Measurements from ENCODE around the gene ANAPC16. TPM values are rescaled to one million over a fixed set of nuclear protein-coding genes. Genes with fewer than 3 reads are reported as not detected.

The ANAPC16 gene
- total RNA-seq, 2 donors from 2014 or later = 40.9 to 59.4 TPM

DNA sequence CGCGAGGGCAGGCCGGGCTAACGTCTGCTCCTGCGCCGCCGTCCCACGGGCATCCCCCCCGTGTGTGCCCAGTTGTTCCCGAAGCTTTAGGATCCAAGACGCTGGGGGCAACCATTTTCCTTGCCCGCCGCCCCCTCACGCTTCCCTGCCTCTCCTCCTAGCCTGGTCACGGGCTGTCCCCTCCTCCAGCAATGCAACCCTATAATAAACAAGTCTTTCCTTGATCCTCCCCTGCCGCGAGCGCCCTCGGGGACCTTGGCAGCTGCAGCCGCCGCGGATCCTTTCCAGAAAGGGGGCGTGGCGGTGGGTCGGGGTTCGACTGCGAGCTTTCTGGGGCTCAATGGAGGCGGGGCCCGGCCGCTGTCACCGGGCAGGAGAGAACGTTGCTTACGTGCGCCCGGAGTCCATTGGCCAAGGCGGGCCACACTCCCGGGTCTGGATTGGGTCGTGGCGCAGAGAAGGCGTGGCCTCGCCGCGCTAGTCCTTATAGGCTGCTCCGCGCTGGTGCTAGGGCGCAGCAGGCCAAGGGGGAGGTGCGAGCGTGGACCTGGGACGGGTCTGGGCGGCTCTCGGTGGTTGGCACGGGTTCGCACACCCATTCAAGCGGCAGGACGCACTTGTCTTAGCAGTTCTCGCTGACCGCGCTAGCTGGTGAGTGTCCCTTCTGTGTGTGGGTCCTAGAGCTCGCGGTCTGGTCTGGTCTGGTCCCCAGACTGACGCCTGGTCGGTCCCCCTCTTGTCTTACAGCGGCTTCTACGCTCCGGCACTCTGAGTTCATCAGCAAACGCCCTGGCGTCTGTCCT lies 57.8 kb downstream of the ANAPC16 start, which contains the start of gene DDIT4:
Gene DDIT4 (plus strand): TSS at position 515 of the 803 bp plus-strand sequence. CDS start 293 bp downstream, outside the sequence.
- peaks cover 39% of the 10 kb centered on the region for H3K4me1 ChIP-seq
- DNase-seq (peak; percentile 100), ATAC-seq (peak; percentile 80)
- no peaks in the 10 kb centered on the region for H3K36me3 ChIP-seq (replicated peaks in 1 of 2; ENCODE audit: insufficient read depth in 1 of 2, low read depth in 2 of 2)
- H3K4me3 ChIP-seq = peak within 1 kb of the TSS; percentile 84
- TF ChIP-seq, protein P1, sequence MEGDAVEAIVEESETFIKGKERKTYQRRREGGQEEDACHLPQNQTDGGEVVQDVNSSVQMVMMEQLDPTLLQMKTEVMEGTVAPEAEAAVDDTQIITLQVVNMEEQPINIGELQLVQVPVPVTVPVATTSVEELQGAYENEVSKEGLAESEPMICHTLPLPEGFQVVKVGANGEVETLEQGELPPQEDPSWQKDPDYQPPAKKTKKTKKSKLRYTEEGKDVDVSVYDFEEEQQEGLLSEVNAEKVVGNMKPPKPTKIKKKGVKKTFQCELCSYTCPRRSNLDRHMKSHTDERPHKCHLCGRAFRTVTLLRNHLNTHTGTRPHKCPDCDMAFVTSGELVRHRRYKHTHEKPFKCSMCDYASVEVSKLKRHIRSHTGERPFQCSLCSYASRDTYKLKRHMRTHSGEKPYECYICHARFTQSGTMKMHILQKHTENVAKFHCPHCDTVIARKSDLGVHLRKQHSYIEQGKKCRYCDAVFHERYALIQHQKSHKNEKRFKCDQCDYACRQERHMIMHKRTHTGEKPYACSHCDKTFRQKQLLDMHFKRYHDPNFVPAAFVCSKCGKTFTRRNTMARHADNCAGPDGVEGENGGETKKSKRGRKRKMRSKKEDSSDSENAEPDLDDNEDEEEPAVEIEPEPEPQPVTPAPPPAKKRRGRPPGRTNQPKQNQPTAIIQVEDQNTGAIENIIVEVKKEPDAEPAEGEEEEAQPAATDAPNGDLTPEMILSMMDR (IDR thresholded peaks at IDR 0.05) = peak in 2 of 7 experiments; percentile 12 to 20
- TF ChIP-seq POLR2A (IDR thresholded peaks at IDR 0.05) = peak; percentile 100
- no peaks in the 10 kb centered on the region for H3K27me3 ChIP-seq
- H3K9me3 ChIP-seq = no peaks in the 10 kb centered on the region
- 0% methylated on average over 7 to 67 of the region's 67 CpGs for WGBS, 2 donors
- H3K27ac ChIP-seq = peak within 1 kb of the TSS; percentile 94 to 98 (median 98)
- intact Hi-C loops (cut with DNase I) = no loop called here

DNA sequence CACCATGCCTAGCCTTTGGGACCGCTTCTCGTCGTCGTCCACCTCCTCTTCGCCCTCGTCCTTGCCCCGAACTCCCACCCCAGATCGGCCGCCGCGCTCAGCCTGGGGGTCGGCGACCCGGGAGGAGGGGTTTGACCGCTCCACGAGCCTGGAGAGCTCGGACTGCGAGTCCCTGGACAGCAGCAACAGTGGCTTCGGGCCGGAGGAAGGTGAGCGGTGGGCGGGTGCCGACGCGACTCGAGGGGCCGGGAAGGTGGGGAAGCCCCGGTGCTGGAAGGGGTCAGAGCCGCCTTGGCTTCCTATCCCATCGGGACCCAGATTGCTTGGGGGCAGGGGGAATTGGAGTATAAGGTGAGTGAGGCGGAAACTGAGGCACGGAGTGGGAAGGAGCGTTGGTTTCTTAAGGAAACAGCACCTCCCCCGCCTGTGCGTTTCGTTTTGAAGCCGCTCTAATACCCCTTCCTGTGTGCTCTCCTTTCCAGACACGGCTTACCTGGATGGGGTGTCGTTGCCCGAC lies 58.5 kb downstream of the ANAPC16 start:
- H3K27ac ChIP-seq = peak overlapping the region; percentile 94 to 98 (median 98)
- no peak for TF ChIP-seq POLR2A (IDR thresholded peaks at IDR 0.05)
- TF ChIP-seq, protein P1 (IDR thresholded peaks at IDR 0.05) = no peak
- ATAC-seq (no peak), DNase-seq (no peak)
- H3K36me3 ChIP-seq (replicated peaks in 1 of 2; ENCODE audit: insufficient read depth in 1 of 2, low read depth in 2 of 2) = no peaks in the 10 kb centered on the region
- no peaks in the 10 kb centered on the region for H3K27me3 ChIP-seq
- peak overlapping the region; percentile 84 for H3K4me3 ChIP-seq
- H3K9me3 ChIP-seq = no peaks in the 10 kb centered on the region
- intact Hi-C loops (cut with DNase I) = no loop called here
- peaks cover 39% of the 10 kb centered on the region for H3K4me1 ChIP-seq
- 0% methylated on average over 1 to 40 of the region's 40 CpGs for WGBS, 2 donors

DNA sequence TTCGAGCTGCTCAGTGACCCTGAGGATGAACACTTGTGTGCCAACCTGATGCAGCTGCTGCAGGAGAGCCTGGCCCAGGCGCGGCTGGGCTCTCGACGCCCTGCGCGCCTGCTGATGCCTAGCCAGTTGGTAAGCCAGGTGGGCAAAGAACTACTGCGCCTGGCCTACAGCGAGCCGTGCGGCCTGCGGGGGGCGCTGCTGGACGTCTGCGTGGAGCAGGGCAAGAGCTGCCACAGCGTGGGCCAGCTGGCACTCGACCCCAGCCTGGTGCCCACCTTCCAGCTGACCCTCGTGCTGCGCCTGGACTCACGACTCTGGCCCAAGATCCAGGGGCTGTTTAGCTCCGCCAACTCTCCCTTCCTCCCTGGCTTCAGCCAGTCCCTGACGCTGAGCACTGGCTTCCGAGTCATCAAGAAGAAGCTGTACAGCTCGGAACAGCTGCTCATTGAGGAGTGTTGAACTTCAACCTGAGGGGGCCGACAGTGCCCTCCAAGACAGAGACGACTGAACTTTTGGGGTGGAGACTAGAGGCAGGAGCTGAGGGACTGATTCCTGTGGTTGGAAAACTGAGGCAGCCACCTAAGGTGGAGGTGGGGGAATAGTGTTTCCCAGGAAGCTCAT lies 59.0 kb downstream of the ANAPC16 start:
- H3K4me1 ChIP-seq = peaks cover 39% of the 10 kb centered on the region
- peak; percentile 1 for ATAC-seq
- 7 to 12% methylated on average over 2 to 24 of the region's 26 CpGs for WGBS, 2 donors
- intact Hi-C loops (cut with DNase I) = no loop called here
- H3K27ac ChIP-seq = peak overlapping the region; percentile 94 to 98 (median 98)
- TF ChIP-seq, protein P1 (IDR thresholded peaks at IDR 0.05) = peak; percentile 40 to 78 (median 65)
- TF ChIP-seq POLR2A (IDR thresholded peaks at IDR 0.05) = no peak
- no peaks in the 10 kb centered on the region for H3K36me3 ChIP-seq (replicated peaks in 1 of 2; ENCODE audit: insufficient read depth in 1 of 2, low read depth in 2 of 2)
- peak overlapping the region; percentile 84 for H3K4me3 ChIP-seq
- H3K9me3 ChIP-seq = no peaks in the 10 kb centered on the region
- peak; percentile 78 to 85 (median 80) for DNase-seq
- H3K27me3 ChIP-seq = no peaks in the 10 kb centered on the region

DNA sequence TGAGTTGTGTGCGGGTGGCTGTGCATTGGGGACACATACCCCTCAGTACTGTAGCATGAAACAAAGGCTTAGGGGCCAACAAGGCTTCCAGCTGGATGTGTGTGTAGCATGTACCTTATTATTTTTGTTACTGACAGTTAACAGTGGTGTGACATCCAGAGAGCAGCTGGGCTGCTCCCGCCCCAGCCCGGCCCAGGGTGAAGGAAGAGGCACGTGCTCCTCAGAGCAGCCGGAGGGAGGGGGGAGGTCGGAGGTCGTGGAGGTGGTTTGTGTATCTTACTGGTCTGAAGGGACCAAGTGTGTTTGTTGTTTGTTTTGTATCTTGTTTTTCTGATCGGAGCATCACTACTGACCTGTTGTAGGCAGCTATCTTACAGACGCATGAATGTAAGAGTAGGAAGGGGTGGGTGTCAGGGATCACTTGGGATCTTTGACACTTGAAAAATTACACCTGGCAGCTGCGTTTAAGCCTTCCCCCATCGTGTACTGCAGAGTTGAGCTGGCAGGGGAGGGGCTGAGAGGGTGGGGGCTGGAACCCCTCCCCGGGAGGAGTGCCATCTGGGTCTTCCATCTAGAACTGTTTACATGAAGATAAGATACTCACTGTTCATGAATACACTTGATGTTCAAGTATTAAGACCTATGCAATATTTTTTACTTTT lies 59.7 kb downstream of the ANAPC16 start:
- 9 to 10% methylated on average over 12 of the region's 12 CpGs for WGBS, 2 donors

More for the DNA sequence above, 59.7 kb downstream of the ANAPC16 start:
- H3K27ac ChIP-seq = peak overlapping the region; percentile 94 to 98 (median 98)
- H3K9me3 ChIP-seq = no peaks in the 10 kb centered on the region
- intact Hi-C loops (cut with DNase I) = no loop called here
- ATAC-seq (no peak), DNase-seq (peak; percentile 48 to 58 (median 54))
- no peak for TF ChIP-seq POLR2A (IDR thresholded peaks at IDR 0.05)
- TF ChIP-seq, protein P1 (IDR thresholded peaks at IDR 0.05) = no peak
- H3K4me1 ChIP-seq = peaks cover 39% of the 10 kb centered on the region
- no peaks in the 10 kb centered on the region for H3K36me3 ChIP-seq (replicated peaks in 1 of 2; ENCODE audit: insufficient read depth in 1 of 2, low read depth in 2 of 2)
- no peaks in the 10 kb centered on the region for H3K27me3 ChIP-seq
- peak overlapping the region; percentile 84 for H3K4me3 ChIP-seq
